Middle frontal gyrus (tissue), 1 donor: ENCODE measurements around the gene ALDH2.
A peak's percentile ranks its signal among the peaks of the same experiment; 100 is the strongest.
"Not testable (repeated sequence)": the region's sequence is repeated elsewhere in the genome, so short reads cannot be mapped to it uniquely, and the experiment has no call there.

ENCODE experiments used
- DNase-seq: peaks from one replicate; pipeline ENCODE4 v3.0.0-alpha.2; 2015; ENCODE audit warnings: low spot score; ENCODE audit errors: extremely low spot score

ALDH2 gene

DNA sequence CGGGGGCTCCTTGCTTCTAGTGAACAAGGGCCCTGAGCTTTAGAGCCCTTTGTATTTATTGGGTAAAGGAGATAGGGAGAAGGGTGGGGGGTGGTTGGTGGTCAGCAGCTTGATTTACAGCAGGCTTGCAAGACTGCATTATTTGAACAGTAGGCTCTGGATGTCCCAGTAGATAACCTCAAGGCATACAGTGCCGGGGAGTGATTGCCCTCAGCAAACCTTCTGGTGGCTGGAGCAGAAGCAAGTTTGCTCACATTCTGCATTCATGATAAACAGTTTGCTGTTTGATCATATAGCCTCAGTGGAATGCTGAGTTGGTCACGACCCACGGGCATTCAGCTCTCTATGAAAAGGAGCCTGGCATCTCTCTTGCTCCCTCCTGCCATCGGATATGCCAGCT, 58.8 kb downstream of the ALDH2 start:
- DNase-seq: no peak

DNA sequence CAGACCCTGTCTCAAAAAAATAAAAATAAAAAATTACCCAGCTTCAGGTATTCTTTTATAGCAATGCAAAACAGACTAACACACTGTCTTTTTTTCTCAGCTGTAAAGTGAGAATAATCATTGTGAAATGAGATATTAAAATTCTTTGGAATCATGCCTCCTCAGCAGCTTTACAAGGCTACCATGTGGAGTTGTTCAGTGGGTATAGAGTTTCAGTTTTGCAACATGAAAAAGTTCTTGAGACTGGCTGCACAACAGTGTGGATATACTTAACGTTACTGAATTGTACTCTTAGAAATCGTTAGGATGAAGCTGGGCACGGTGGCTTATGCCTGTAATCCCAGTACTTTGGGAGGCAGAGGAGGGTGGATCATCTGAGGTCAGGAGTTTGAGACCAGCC, 59.6 kb downstream of the ALDH2 start:
- DNase-seq: no peak

DNA sequence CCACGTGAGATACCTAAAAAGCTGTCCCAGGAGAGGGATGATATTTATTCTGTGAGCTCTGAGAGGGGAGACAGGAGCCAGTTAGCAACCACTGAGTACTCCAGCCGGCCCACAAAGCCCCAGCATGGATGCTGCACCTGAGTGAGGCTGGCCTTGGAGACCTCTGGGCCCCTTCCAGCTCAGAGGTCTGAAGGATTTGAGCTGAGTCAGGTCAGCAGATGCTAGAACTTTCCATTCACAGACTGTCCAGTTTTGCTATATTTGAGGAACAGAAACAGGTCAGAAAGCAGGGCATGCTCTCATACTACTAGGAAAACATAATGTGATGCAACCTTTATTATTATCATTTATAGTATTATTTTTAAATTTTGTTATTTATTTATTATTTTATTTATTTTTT, 60.3 kb downstream of the ALDH2 start:
- DNase-seq: no peak

DNA sequence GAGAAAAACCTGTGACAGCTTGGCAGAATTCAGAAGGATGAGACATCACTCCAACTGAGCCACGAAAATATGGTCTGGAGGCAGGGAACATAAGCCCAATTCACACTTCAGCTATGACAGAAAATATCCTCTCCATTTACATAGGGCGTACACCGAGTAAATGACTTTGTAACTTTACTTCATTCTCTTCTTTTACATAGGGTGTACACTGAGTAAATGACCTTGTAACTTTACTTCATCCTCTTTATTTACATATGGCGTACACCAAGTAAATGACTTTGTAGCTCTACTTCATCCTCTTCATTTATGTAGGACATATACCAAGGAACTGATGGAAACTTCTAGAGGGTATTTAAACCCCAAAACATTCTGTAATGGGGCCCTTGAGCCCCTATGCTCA, 61.2 kb downstream of the ALDH2 start:
- DNase-seq: no peak

DNA sequence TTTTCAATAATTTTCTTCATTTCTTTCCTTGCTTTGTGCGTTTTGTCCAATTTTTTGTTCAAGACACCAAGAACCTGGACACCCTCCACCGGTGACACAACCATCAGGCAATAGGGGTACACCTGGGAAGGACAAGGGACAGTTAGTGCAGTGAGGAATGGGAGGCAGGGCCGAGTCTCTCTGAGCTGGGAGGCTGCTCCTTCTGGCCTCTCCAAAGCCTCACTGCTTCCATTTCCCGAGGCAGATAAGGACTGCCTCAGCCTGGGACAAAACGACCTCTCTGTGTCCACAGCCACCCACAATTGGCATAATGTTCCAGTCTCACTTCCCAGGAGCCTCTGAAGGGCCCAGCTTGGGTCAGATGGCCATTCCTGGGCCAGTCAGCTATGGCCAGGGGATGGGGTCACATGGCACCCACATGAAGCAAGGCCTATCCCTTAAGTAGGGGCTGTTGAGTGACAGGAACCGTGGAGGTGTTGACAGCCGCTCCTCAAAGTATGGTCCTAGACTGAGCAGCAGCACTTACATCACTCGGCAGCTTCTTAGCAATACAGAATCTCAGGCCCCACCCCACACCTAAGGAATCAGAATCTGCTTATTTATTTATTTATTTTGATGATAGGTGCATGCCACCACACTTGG, 61.7 kb downstream of the ALDH2 start:
- DNase-seq: no peak

DNA sequence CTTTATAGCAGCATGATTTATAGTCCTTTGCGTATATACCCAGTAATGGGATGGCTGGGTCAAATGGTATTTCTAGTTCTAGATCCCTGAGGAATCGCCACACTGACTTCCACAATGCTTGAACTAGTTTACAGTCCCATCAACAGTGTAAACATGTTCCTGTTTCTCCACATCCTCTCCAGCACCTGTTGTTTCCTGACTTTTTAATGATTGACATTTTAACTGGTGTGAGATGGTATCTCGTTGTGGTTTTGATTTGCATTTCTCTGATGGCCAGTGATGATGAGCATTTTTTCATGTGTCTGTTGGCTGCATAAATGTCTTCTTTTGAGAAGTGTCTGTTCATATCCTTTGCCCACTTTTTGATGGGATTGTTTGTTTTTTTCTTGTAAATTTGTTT, 62.9 kb downstream of the ALDH2 start:
- DNase-seq: not testable (repeated sequence)

DNA sequence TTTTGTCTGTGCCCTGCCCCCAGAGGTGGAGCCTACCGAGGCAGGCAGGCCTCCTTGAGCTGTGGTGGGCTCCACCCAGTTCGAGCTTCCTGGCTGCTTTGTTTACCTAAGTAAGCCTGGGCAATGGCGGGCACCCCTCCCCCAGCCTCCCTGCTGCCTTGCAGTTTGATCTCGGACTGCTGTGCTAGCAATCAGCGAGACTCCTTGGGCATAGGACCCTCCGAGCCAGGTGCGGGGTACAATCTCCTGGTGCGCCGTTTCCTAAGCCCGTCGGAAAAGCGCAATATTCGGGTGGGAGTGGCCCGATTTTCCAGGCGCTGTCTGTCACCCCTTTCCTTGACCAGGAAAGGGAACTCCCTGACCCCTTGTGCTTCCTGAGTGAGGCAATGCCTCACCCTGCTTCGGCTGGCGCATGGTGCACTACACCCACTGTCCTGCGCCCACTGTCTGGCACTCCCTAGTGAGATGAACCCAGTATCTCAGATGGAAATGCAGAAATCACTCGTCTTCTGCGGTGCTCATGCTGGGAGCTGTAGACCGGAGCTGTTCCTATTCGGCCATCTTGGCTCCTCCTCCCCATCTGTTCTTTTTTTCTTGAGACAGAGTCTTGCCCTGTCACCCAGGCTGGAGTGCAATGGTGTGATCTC, 68.1 kb downstream of the ALDH2 start:
- not testable (repeated sequence) for DNase-seq

DNA sequence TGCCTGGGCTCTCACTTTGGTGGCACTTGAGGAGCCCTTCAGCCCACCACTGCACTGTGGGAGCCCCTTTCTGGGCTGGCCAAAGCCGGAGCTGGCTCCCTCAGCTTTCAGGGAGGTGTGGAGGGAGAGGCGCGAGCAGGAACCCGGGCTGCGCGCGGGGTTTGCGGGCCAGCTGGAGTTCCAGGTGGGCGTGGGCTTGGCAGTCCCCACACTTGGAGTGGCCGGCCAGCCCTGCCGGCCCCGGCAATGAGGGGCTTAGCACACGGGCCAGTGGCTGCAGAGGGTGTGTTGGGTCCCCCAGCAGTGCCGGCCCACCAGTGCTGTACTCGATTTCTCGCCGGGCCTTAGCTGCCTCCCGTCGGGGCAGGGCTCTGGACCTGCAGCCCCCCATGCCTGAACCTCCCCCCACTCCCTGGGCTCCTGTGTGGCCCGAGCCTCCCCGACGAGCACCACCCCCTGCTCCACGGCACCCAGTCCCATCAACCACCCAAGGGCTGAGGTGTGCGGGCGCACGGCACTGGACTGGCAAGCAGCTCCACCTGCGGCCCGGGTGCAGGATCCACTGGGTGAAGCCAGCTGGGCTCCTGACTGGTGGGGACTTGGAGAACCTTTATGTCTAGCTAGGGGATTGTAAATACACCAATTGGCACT, 68.9 kb downstream of the ALDH2 start:
- DNase-seq: not testable (repeated sequence)

DNA sequence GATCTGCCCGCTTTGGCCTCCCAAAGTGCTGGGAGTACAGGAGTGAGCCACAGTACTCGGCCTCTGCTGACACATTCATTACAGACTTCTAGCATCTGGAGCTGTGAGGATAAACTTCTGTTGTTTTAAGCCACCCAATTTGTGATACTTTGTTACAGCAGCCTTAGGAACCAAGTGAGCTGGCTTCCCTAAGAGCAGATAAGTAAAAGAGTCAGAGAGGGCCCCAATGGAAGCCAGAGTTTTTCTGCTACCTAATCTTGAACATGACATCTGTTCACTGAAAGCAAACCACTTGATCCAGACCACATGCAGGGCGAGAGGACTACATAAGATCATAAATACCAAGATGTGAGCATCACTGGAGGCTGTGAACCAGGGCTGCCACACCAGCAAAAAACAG, 71.6 kb downstream of the ALDH2 start:
- DNase-seq: no peak

DNA sequence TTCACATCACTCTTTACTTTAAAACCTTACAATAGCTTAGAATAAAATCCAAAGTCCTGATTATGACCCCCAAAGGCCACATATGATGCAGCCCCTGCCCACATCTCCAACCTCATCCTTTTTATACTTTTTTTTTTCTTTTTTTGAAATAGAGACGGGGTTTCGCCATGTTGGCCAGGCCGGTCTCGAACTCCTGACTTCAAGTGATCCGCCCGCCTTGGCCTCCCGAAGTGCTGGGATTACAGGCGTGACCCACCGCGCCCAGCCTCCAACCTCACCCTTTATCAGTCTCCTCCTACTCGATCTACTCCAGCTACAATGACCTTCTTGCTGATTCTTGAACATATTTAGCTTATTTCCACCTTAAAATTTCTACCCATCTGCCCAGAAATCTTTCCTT, 74.1 kb downstream of the ALDH2 start:
- no peak for DNase-seq

DNA sequence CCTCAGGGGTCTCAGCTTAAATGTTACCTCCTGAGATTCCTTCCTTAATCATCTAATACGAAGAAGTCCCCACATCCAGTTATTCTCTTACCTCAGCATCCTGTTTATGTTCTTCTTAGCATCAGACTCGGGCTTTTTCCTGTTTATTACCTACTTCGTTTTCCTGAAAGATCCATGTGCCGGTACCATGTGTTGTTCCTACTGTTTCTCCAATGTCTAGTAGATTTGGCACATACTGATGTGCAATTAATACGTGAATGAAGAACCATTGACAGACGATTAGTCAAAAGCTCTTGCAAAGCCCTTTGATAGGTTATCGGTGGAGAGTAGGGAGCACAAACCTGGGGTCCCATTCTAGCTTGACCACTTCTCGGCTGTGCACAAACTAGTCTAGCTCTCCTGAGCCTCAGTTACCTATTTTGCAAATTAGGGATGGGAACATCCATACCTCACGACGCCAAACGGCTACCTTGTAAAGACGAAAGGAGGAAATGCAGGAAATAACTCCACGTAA, 74.6 kb downstream of the ALDH2 start:
- no peak for DNase-seq

DNA sequence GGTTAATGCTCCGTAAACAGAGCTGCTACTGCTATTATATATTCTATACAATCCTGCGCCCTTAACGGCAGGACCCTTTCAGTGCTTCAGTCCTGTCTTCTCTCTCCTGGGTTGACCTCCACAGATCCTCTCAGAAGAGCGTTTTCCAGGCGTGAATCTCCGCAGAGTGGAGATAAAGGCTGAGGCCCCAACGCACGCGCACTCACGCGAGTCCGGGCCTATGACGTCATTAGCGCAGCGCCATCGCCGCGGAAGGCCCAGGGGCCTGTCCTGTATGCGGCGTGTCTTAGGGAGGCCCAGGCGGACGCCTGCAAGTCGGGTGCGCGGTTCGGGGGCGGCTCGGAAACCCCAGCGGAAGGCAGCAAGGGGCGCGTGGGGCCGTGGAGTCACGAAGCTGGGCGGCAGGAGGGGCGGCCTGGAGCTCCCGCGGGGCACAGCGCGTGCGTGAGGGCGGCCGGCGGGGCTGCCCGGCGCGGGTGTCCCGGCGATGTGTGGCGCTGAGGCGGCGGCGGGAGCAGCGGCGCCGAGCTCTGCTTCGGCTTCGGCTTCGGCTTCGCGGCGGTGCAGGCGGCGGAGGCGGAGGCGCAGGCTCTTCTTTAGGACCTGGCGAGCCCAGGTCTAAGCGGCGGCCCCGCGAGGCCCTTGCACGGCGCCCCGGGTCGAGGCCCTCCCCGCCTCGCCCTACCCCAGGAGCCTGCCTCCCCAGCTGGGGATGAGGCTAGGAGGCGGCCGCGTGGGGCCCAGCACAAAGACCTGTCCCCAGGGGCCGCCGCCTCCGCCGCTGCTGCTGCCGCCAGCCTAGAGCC, 75.2 kb downstream of the ALDH2 start, which contains the start of gene MAPKAPK5:
MAPKAPK5 (plus strand) TSS at position 479 of the 806 bp plus-strand sequence. CDS start 506 bp downstream, outside the sequence.
- DNase-seq: peak; percentile 87

DNA sequence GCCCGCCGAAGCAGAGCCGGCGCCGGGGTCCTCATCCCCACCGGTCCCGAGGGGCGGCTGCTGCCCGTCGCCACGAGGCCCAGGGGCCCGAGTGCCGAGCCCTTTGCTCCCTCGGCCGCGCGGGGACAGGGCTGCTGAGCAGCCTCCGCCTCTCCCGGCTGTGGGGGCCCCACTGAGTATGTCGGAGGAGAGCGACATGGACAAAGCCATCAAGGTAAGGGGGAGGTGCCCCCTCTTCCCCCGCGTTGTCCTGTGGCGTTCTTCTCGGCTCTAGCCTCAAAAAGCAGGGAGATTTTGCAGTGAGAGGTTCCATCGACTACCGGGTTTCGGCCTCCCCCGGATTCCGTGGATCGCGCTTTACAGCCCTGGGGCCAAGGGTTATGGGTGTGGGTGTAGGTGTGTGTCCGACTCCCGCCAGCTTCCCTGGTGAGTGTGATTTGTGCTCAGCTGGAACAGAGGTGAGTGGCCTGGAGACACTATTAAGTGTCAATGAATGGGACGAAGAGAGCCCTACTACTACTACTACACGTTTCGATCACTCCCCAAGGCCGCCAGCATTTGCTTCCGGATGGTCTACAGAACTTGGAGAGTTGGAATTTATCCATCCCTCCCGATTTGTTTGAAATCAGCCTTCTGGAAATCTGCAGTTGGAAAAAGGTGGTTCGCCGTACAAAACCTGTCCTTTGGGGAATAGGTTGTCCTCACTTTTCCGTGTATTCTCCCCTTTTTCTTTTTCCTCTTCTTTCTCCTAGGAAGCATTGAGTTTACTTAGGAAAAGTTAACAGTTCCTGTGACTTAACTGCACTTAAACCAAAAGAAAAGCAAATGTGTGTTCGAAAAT, 76.0 kb downstream of the ALDH2 start:
- no peak for DNase-seq

DNA sequence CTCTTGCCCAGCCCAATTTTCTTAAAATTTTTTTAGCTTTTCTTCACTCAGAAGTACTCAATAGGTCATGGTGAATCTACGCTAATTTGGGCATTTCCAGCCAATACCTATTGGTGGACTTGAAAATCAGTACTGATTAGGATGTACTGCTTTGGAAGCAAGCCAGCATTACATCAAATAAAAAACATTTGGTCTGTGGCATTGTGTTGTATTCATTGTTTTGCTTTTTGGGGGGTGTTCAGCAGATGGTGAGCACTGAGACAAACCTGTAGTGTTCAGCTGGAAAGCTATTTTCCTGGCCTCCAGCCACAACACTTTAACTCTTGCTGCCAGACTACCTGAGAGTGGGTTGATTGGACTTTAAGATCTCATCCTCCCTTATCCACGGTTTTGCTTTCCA, 79.3 kb downstream of the ALDH2 start:
- DNase-seq: no peak

DNA sequence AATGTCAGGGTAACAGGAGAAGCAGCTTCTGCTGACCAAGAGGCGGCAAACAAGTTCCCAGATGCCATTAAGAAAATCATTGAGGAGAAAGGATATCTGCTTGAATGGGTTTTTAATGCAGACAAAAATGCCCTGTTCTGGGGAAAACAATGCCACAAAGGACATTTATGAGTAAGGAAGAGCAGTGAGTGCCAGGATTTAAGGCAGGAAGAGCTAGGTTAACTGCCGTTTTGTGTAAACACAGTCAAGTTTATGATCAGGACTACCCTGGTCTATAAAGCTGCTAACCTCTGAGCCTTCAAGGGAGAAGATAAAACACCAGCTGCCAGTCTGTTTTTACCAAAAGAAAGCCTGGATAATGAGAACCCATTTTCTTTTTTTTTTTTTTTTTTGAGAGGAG, 83.8 kb downstream of the ALDH2 start:
- no peak for DNase-seq

DNA sequence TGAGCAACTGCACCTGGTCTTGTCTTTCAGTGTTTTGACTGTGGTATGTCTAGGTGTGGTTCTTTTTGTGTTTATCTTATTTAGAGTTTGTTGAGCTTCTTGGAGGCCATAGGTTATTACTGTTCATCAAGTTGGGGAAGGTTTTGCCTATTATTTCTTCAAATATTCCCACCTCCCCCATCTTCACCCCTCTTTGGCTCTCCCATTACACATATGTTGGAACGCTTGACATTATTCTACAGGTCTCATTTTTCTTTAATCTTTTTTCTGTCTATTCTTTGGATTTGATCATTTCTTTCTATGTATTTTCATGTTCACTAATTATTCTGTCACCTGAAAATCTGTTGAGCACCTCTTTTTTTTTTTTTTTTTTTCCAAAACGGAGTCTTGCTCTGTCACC, 91.5 kb downstream of the ALDH2 start:
- DNase-seq: no peak

DNA sequence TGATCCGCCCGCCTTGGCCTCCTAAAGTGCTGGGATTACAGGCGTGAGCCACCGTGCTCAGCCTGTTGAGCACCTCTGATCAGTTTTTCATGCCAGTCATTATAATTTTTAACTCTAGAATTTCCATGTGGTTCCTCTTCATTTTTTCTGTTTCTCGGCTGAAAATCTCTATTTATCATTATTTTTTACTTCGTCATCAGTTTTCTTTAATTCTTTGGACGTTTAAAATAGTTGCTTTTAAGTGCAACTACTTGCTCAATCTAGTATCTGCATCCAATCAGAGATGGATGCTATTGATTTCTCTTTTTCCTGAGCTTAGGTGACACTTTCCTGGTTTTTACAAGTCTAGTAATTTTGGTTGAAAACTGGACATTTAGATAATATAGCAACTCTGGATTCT, 92.0 kb downstream of the ALDH2 start:
- DNase-seq: no peak

DNA sequence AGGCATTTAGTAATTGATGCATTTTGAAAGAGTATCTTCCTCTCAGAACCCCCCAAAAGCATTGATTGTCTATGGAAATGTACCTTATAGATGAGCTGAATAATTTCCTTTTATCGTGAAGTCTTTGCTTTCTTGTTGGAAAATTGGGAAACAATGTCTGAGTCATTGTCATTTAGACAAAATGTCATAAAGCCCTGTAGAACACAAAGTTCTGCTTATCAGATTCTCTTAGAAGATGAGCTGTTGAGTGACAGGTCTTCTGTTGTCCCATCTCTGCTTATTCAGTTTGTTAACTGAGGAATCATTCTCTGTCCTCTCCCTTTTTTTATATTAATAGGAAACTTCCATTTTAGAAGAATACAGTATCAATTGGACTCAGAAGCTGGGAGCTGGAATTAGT, 98.2 kb downstream of the ALDH2 start:
- DNase-seq: no peak
